Fibroblast of the conjunctiva (primary cell): ENCODE results near the gene ISL2.

Experiments
- DNase-seq: peaks from one replicate; pipeline ENCODE4 v3.0.0-alpha.2; 2010; ENCODE audit warnings: low read depth

The ISL2 gene

DNA sequence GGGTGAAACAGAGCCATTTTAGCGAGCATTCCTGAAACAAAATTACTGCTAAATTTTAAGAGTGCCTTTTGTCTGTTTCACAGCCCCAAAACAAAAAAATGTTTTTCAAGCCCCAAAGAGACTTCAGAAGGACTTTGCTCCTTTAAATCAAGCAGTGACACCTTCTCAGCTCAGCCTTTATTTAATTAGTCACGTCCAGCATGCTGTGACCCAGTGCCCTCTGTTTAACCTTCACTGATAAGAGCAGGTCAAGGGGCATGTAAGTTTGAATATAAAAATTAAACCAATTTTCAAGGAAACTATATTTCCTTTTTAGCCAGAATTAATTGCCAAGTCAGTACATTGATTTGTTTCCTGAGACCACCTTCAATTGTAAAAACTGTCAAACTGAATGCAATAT lies 40.6 kb downstream of the ISL2 start:
- no peak for DNase-seq

DNA sequence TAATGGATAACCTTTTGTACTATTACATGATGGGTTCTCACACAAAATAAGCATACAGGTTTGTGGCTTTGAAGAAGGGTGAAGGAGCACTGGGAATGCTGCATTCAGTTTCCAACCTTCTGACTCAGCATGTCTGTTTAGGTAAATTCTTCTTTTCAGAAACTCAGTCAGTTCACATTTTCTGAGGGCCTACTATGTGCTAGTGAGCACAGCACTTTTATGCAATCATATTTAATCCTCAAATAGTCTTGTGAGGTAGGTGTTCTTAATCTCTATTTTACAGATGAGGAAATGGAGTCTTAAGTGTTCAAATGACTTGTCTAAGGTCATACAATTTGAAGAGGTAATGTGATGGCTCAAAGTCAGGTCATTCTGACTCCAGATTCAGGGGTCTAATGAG lies 41.2 kb downstream of the ISL2 start:
- no peak for DNase-seq

DNA sequence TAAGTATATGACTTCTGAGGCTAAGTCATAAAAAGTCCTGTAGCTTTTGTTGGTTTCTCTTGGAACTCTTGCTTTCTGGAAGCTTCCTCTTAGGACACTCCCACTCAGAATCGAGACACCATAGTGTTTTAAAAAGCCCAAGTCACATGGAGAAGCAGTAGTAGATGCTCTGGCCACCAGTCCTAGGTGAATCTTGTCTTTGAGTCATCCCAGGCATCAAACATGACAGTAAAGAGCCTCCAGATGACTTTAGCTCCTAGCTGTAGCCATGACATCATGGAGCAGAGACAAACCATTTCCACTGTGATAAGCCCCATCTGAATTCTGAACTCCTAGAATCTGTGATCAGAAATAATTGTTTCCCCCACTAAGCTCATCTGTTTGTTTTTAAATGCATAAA lies 42.1 kb downstream of the ISL2 start:
- DNase-seq, result no peak

DNA sequence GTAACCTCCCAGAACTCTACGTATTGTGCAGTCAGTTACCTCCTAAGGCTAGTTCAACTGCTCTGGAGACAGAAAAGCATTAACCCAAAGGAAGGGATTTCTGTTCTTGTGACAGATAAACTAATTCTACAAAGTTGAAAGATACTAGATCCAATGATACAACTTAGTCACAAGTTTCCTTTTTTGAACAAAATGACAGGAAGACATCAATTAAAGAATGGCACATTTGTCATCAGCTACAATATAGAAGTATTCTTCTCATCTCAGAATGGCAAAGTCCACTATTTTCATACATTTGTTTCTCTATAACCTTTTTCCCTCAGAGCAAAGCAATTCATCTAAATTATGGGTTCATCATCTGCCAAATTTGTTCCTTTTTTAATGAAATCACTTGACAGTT lies 43.7 kb downstream of the ISL2 start:
- no peak for DNase-seq

DNA sequence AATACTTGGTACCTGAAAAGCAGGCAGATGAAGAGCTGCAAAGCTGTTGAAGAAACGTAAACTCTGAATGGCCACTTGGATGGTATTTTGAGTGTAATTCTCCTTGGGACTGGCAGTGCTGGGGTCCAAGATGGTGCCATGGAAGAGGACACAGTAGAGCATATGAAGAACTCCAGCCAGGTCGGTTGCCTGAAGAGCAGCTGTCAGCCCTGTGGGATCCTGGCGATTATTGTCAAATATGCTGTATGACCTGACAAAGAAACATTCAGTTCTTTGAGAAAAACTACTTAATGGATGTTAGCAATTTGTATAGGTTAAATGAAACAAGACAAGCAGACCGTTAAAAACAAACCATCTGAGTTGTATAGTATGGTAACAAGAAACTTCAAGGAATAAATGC lies 44.8 kb downstream of the ISL2 start:
- no peak for DNase-seq

DNA sequence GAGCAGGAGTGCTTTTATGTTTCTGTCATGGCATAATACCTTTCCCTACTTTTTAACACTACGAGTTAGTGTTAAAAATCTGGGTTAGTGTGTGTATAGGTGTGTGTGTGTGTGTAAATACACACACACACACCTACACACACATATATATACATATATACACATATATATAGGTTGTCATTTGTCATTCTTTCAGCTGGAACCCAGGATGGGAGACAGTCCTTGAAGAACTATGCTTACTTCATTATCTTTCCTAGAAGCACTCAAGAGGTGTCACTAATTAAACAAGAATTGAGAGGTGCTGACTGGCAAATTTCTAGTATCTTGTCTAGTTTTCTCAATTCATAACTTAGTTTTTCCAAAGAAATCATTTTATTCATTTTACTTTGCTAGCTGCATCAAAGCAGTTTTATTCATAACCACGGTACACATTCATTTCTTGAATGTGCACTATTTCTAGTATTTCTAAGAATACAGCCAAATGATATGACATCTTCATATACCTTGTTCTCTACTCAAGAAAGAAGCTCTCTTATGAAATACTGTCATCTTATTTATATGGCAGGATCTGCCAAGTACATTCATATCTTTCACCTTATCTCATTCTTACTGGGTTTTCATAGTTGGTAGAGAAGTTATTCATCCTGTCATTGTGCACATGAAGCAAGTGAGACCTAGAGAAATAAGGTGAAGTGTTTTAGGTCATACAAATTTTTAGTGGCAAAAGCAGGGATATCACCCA lies 46.6 kb downstream of the ISL2 start:
- DNase-seq, result no peak

DNA sequence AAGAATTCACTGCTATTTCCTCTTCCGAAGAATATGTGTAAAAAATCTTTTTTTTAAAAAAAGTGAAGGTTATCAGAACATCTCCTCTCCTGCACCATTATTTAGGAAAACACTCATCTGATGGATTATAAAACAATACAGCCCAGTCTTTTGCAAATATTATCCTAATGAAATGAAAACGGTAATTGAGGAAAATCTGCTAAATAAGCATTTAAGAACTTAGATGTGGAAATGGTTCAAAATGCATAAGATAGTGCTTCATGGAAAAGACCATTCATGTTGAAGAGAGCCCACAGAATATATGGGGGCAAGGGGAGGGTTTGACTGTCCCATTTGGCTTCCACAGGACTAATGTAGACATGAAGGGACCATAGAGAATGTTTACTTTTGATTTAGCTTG lies 47.8 kb downstream of the ISL2 start:
- DNase-seq, result no peak

DNA sequence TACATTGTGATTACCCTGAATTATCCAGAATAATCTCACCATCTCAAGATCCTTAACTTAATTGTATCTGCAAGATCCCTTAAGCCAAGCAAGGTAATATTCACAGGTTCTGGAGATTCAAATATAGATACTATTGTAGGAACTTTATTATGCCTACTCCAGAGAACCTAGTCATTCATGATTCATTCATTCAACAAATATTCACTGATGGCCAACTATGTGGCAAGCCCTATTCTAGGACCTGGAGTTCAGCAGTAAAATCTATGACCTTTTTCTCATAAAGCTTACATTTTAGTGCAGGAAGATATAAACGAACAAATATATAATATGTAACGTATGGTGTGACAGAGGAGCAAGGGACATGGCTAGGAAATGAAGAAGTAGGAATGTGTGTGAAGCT lies 49.6 kb downstream of the ISL2 start:
- no peak for DNase-seq

DNA sequence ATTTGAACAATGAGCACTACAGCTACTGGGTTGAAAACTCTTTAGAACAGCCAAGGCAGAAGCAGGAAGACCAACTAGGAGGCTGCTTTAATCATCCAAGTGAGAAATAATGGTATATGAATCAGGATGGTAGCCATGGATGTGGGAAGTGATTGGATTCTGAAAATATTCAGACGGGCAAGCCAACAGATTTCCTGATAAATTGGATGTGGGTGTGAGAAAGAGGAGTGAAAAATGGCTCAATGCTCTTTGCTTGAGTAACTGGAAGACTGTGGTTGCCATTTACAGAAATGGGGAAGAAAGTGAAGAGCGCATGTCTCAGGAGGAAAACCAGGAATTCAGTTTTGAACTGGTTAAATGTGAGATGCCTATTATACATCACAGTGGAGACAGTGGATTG lies 50.4 kb downstream of the ISL2 start:
- no peak for DNase-seq

DNA sequence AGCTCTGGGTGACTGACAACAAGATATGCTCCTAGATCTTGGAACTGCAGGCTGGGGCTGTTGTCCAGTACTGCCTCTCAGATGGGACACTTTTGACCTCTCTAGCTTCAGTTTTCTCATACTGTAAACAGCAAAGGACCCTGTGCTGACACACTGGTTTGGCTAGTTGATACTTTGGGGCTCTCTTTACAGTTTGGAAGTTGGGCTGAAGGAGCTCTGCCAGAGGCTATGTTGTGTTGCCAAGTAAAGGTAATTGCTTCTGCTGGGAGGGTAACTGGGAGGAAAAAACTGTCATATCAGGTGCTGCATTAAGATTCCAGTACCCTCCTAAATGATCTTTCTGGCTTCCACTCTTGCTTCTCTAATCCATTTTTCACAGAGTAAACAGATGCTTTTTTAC lies 54.0 kb downstream of the ISL2 start:
- DNase-seq, result no peak

DNA sequence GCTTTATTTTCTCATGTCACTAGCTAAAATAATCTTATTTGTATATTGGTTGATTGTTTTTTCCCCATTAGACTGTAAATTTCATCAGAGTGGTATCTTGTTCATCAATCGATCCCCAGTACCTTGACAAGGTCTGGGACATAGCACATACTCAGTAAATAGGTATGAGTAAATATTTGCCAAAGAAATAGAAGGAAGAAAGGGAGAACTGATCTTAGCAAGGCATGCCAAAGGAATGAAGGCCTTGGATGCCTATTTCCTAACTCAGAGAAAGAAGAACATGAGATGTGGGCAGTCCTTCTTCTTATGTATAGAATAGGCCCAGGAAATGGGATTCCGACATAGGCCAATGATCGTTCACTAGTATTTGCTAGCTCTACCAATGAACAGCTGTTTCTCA lies 54.7 kb downstream of the ISL2 start:
- DNase-seq, result no peak

DNA sequence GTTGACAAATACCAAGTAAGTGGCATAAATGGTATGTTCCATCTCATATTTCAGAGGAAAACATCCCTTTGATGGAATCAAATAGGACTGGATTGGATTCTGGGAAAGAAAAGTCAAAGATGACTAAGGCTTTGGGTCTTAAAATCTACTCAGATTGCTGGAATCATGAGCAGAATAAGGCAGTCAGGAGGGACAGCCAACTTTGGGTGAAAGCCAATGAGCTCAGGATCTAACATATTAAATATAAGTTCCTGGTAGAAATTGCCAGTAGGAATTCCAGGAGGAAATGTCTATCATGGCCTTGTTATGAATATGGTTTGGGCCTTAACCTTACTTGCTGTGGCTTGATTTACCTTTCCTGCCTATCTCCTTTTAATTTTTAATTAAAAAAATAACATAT lies 55.3 kb downstream of the ISL2 start:
- no peak for DNase-seq
